IMR-90 (cell line): ENCODE measurements around the gene DGKH. TPM values are rescaled to one million over a fixed set of nuclear protein-coding genes. Genes with fewer than 3 reads are reported as not detected.
A peak's percentile ranks its signal among the peaks of the same experiment; 100 is the strongest.

Experiments
- ATAC-seq: fragments of 200-7000 bp; cut with Tn5 transposase; 2 replicates; pipeline ENCODE4 v1.9.1; 2020; ENCODE audit warnings: low read depth, mild to moderate bottlenecking, moderate library complexity
- BruUV-seq: library from RNA; stranded (reverse); fragments of 400-500 nt; replicated peaks from 2 replicates; lab custom pipeline; 2021; lab: Mats Ljungman, UMichigan
- CTCF ChIA-PET: fragments of 300-600 bp; formaldehyde crosslinking; extraction: SDS; loops from one replicate; lab custom pipeline; 2021; ENCODE audit warnings: antibody characterized with exemption; lab: Yijun Ruan, JAX
- POLR2A ChIA-PET: fragments of 300-600 bp; sonication (Branson Sonifier 250); formaldehyde crosslinking; loops from one replicate; lab custom pipeline; 2022; ENCODE audit warnings: antibody characterized with exemption; ENCODE audit not compliant: unreplicated experiment; lab: Charles Lee
- DNase-seq: peaks from one replicate; pipeline ENCODE4 v3.0.0; 2013
- H2AFZ ChIP-seq: replicated peaks from 2 replicates; pipeline ENCODE3; 2013; ENCODE audit warnings: low read length, mild to moderate bottlenecking; ENCODE audit not compliant: poor library complexity
- H2AK5ac ChIP-seq: 2 replicates; pipeline ENCODE4 v1.6.1; 2013; ENCODE audit warnings: low read depth, low read length, inconsistent platforms
- H2AK9ac ChIP-seq: replicated peaks from 2 replicates; pipeline ENCODE3; 2013; ENCODE audit warnings: mild to moderate bottlenecking, low read depth, low read length, moderate library complexity; ENCODE audit not compliant: poor library complexity
- H2BK120ac ChIP-seq: 2 replicates; pipeline ENCODE4 v1.6.1; 2013; ENCODE audit warnings: low read depth, low read length, inconsistent platforms
- H2BK15ac ChIP-seq: 3 replicates; pipeline ENCODE4 v1.6.1; 2013; ENCODE audit warnings: low read depth, low read length, inconsistent platforms
- H2BK20ac ChIP-seq: 2 replicates; pipeline ENCODE4 v1.6.1; 2013; ENCODE audit warnings: low read depth, mild to moderate bottlenecking, inconsistent platforms, low read length, moderate library complexity
- H2BK5ac ChIP-seq: 2 replicates; pipeline ENCODE4 v1.6.1; 2013; ENCODE audit warnings: mild to moderate bottlenecking, low read depth, low read length, inconsistent platforms; ENCODE audit not compliant: poor library complexity, severe bottlenecking
- H3K14ac ChIP-seq: replicated peaks from 2 replicates; pipeline ENCODE4 v1.6.1; 2013; ENCODE audit warnings: low read depth, low read length, inconsistent platforms
- H3K18ac ChIP-seq: 2 replicates; pipeline ENCODE4 v1.6.1; 2013; ENCODE audit warnings: low read depth, low read length, control low read depth
- H3K23ac ChIP-seq: 2 replicates; pipeline ENCODE4 v1.6.1; 2013; ENCODE audit warnings: low read depth, low read length, inconsistent platforms
- H3K27ac ChIP-seq: 2 replicates; pipeline ENCODE4 v1.5.1; 2013; ENCODE audit warnings: mild to moderate bottlenecking, control low read depth, low read length; ENCODE audit not compliant: insufficient read depth
- H3K27me3 ChIP-seq: 2 replicates; pipeline ENCODE4 v1.6.1; 2013; ENCODE audit warnings: low read length; ENCODE audit not compliant: control insufficient read depth, insufficient read depth
- H3K36me3 ChIP-seq: 2 replicates; pipeline ENCODE4 v1.6.1; 2013; ENCODE audit warnings: low read length, mixed read lengths; ENCODE audit not compliant: control insufficient read depth, insufficient read depth
- H3K4ac ChIP-seq: 2 replicates; pipeline ENCODE4 v1.6.1; 2013; ENCODE audit warnings: low read depth, low read length, inconsistent platforms
- H3K4me1 ChIP-seq: 2 replicates; pipeline ENCODE4 v1.6.1; 2013; ENCODE audit warnings: low read length, mixed read lengths; ENCODE audit not compliant: control insufficient read depth, insufficient read depth
- H3K4me2 ChIP-seq: 2 replicates; pipeline ENCODE4 v1.6.1; 2013; ENCODE audit warnings: low read depth, mild to moderate bottlenecking, control low read depth, low read length, moderate library complexity
- H3K4me3 ChIP-seq: 2 replicates; pipeline ENCODE4 v1.5.1; 2013; ENCODE audit warnings: low read depth, mild to moderate bottlenecking, control low read depth, low read length, moderate library complexity; ENCODE audit not compliant: insufficient read depth
- H3K56ac ChIP-seq: 2 replicates; pipeline ENCODE4 v1.6.1; 2013; ENCODE audit warnings: low read length, inconsistent platforms; ENCODE audit not compliant: insufficient read depth; ENCODE audit errors: extremely low read depth
- H3K79me1 ChIP-seq, 2 experiments: 2 replicates each; pipeline ENCODE4 v1.6.1; 2013; ENCODE audit warnings: low read length in 2 of 2, inconsistent platforms in 1 of 2, low read depth in 1 of 2
- H3K9ac ChIP-seq: 2 replicates; pipeline ENCODE4 v1.6.1; 2013; ENCODE audit warnings: low read depth, low read length, control low read depth
- H3K9me1 ChIP-seq: 2 replicates; pipeline ENCODE4 v1.6.1; 2013; ENCODE audit warnings: low read length, inconsistent platforms; ENCODE audit not compliant: insufficient read depth
- H3K9me3 ChIP-seq: 2 replicates; pipeline ENCODE4 v1.6.1; 2013; ENCODE audit warnings: low read length; ENCODE audit not compliant: control insufficient read depth, insufficient read depth
- H4K20me1 ChIP-seq: 2 replicates; pipeline ENCODE4 v1.6.1; 2013; ENCODE audit warnings: low read length, inconsistent platforms; ENCODE audit not compliant: insufficient read depth
- H4K5ac ChIP-seq: 2 replicates; pipeline ENCODE4 v1.6.1; 2013; ENCODE audit warnings: mild to moderate bottlenecking, low read depth, low read length, control low read depth
- H4K8ac ChIP-seq, 2 experiments: 2 replicates each; pipeline ENCODE4 v1.6.1; 2013; ENCODE audit warnings: low read depth in 2 of 2, low read length in 2 of 2, control low read depth in 1 of 2, inconsistent platforms in 1 of 2
- H4K91ac ChIP-seq: 2 replicates; pipeline ENCODE4 v1.6.1; 2013; ENCODE audit warnings: low read depth, low read length, inconsistent platforms; ENCODE audit not compliant: insufficient read depth
- BHLHE40 ChIP-seq: fragments of 150-350 bp; IDR thresholded peaks from 2 replicates; pipeline ENCODE4 v1.6.1; 2016; ENCODE audit warnings: mild to moderate bottlenecking, low read depth, low read length
- CEBPB ChIP-seq: IDR thresholded peaks from 2 replicates; pipeline ENCODE4 v1.6.1; 2012; ENCODE audit warnings: low read depth, low read length, improper control_type of control experiment
- CHD1 ChIP-seq: IDR thresholded peaks from 2 replicates; pipeline ENCODE4 v1.6.1; 2012; ENCODE audit warnings: low read depth, low read length, improper control_type of control experiment
- CTCF ChIP-seq: conservative IDR thresholded peaks from 2 replicates; pipeline ENCODE4 v1.5.1; 2012; ENCODE audit warnings: mild to moderate bottlenecking, low read depth, low read length, improper control_type of control experiment
- ELK1 ChIP-seq: fragments of 150-350 bp; IDR thresholded peaks from 2 replicates; pipeline ENCODE4 v1.6.1; 2016; ENCODE audit warnings: low read depth, mild to moderate bottlenecking, low read length, moderate library complexity, borderline replicate concordance
- FOS ChIP-seq: fragments of 150-350 bp; IDR thresholded peaks from 2 replicates; pipeline ENCODE4 v1.6.1; 2016; ENCODE audit warnings: low read depth, low read length
- MAFK ChIP-seq: IDR thresholded peaks from 2 replicates; pipeline ENCODE4 v1.6.1; 2012; ENCODE audit warnings: low read depth, low read length, improper control_type of control experiment
- MAZ ChIP-seq: IDR thresholded peaks from 2 replicates; pipeline ENCODE4 v1.6.1; 2012; ENCODE audit warnings: low read depth, mild to moderate bottlenecking, low read length, improper control_type of control experiment, moderate library complexity, borderline replicate concordance
- MXI1 ChIP-seq: IDR thresholded peaks from 2 replicates; pipeline ENCODE4 v1.6.1; 2012; ENCODE audit warnings: low read depth, mild to moderate bottlenecking, low read length, moderate library complexity, borderline replicate concordance
- NFE2L2 ChIP-seq: fragments of 150-350 bp; IDR thresholded peaks from 2 replicates; pipeline ENCODE4 v1.6.1; 2016; ENCODE audit warnings: low read depth, mild to moderate bottlenecking, low read length
- POLR2A ChIP-seq: IDR thresholded peaks from 2 replicates; pipeline ENCODE4 v1.6.1; 2012; ENCODE audit warnings: mild to moderate bottlenecking, low read depth, low read length
- RAD21 ChIP-seq: IDR thresholded peaks from 2 replicates; pipeline ENCODE4 v1.6.1; 2012; ENCODE audit warnings: low read length, improper control_type of control experiment
- RCOR1 ChIP-seq: IDR thresholded peaks from 2 replicates; pipeline ENCODE4 v1.6.1; 2012; ENCODE audit warnings: mild to moderate bottlenecking, low read length, improper control_type of control experiment; ENCODE audit not compliant: insufficient replicate concordance
- RFX5 ChIP-seq: IDR thresholded peaks from 2 replicates; pipeline ENCODE4 v1.8.0; 2012; ENCODE audit warnings: low read depth, mild to moderate bottlenecking, low read length, moderate library complexity
- SMC3 ChIP-seq: fragments of 150-350 bp; IDR thresholded peaks from 2 replicates; pipeline ENCODE4 v1.6.1; 2016; ENCODE audit warnings: low read depth, mild to moderate bottlenecking, antibody characterized with exemption, low read length, moderate library complexity
- USF2 ChIP-seq: fragments of 150-350 bp; IDR thresholded peaks from 2 replicates; pipeline ENCODE4 v1.6.1; 2017; ENCODE audit warnings: mild to moderate bottlenecking, antibody characterized with exemption, low read length, low read depth
- WGBS, 2 experiments: methylation state at CpG; one replicate each; pipeline versions ENCODE4 v1.1.5 to v1.1.7; 2013; ENCODE audit warnings: missing lambda C conversion rate in 2 of 2; ENCODE audit not compliant: insufficient read length in 1 of 2; ENCODE audit errors: extremely low coverage in 2 of 2; 5-methylcytosine and 5-hydroxymethylcytosine counted together
- dilution Hi-C: fragments of 300-500 bp; cut with HindIII; formaldehyde crosslinking; loops from one replicate; pipeline ENCODE4 v1.14.3; 2018; ENCODE audit warnings: low sequenced_read_pairs; ENCODE audit not compliant: unreplicated experiment
- in situ Hi-C: fragments of 300-500 bp; cut with MboI; formaldehyde crosslinking; loops from 3 replicates; pipeline ENCODE4 v1.14.3; 2019; ENCODE audit warnings: low sequenced_read_pairs, inconsistent platforms, mixed read lengths
- intact Hi-C: fragments of 100-400 bp; cut with micrococcal nuclease; formaldehyde crosslinking; loops from 2 replicates; pipeline ENCODE4 v1.10.0; 2022
- polyA plus RNA-seq, 3 experiments: library from polyadenylated mRNA; depleted of rRNA; stranded (reverse); fragments of >200 nt; gene quantifications; 2 replicates each; pipeline ENCODE4 v1.2.3, GENCODE V29; 2012; ENCODE audit warnings: low replicate concordance in 1 of 3
- total RNA-seq: library from RNA; depleted of rRNA; stranded (reverse); fragments of >200 nt; gene quantifications from 2 replicates; pipeline ENCODE4 v1.2.3, GENCODE V29; 2012

DGKH gene
- total and polyA plus RNA-seq, 2 of the 4 experiments (the other 2 are of a cell fraction) = 2.0 to 13.4 TPM

- peaks cover 2% of the 10 kb centered on the region; the same call in 1 of the 2 replicates for H3K9me1 ChIP-seq
- H2BK120ac ChIP-seq = no peak overlapping the region
- no peak overlapping the region for H3K4me3 ChIP-seq
- 0 out of 2 replicates have a peak overlapping the region, but pooled peaks have one; percentile 25 for H3K18ac ChIP-seq
- H3K4me2 ChIP-seq = no peak overlapping the region
- H3K4me1 ChIP-seq = peaks cover 3% of the 10 kb centered on the region; the same call in 1 of the 2 replicates
- no peak overlapping the region for H2AK9ac ChIP-seq
- H3K27me3 ChIP-seq = no peaks in the 10 kb centered on the region
- no peak overlapping the region for H3K14ac ChIP-seq
- H4K8ac ChIP-seq = no peak overlapping the region
- whole genome bisulfite sequencing, 2 experiments = 100% methylated on average over 1 of the region's 5 CpGs; no CpG with 5 or more reads in 1 of the 2 experiments
- intact Hi-C loops (no loop called here), in situ Hi-C loops (loop anchor here (10.0 kb wide), 1 partner anchor 734 kb away; no protein-coding TSS in a partner anchor), dilution Hi-C loops (no loop called here)
- TF ChIP-seq ELK1 (no peak), RFX5 (no peak), RCOR1 (no peak), BHLHE40 (no peak), RAD21 (no peak), NFE2L2 (no peak), CTCF (no peak), SMC3 (no peak), CHD1 (no peak), MAFK (no peak), POLR2A (no peak), MXI1 (no peak), FOS (no peak), USF2 (no peak), CEBPB (no peak), MAZ (no peak)
- no peaks in the 10 kb centered on the region for H3K9me3 ChIP-seq
- H2AFZ ChIP-seq = no peak overlapping the region
- H3K79me1 ChIP-seq = peaks cover 30 to 34% of the 10 kb centered on the region in 2 experiments
- ATAC-seq (no peak), DNase-seq (no peak)
- no peak overlapping the region for H4K5ac ChIP-seq
- no peak overlapping the region for H2BK5ac ChIP-seq
- BruUV-seq = no TSS peak
- no peak overlapping the region for H4K91ac ChIP-seq
- ChIA-PET CTCF (no interaction called here), POLR2A (no interaction called here)
- H3K23ac ChIP-seq = no peak overlapping the region
- no peak overlapping the region for H2BK20ac ChIP-seq
- H4K20me1 ChIP-seq = peaks cover 5% of the 10 kb centered on the region; the same call in 1 of the 2 replicates
- H3K4ac ChIP-seq = no peak overlapping the region
- H3K56ac ChIP-seq = no peak overlapping the region
- H3K27ac ChIP-seq = no peak overlapping the region
- no peak overlapping the region for H3K9ac ChIP-seq
- no peaks in the 10 kb centered on the region; the same call in 1 of the 2 replicates for H3K36me3 ChIP-seq
- H2BK15ac ChIP-seq = no peak overlapping the region
- H2AK5ac ChIP-seq = no peak overlapping the region
Observed at GRCh38 chr13:42119041-42119440, 70.6 kb downstream of the DGKH start.
